GM19463 (cell line): ENCODE measurements around the gene ITGB1.
"Not testable (repeated sequence)": the region's sequence is repeated elsewhere in the genome, so short reads cannot be mapped to it uniquely, and the experiment has no call there.

ENCODE experiments used
- ATAC-seq: cut with Tn5 transposase; IDR thresholded peaks from one replicate; pipeline ENCODE4 v1.9.1; 2021; ENCODE audit warnings: mild to moderate bottlenecking, moderate library complexity; ENCODE audit not compliant: unreplicated experiment

The ITGB1 gene

DNA sequence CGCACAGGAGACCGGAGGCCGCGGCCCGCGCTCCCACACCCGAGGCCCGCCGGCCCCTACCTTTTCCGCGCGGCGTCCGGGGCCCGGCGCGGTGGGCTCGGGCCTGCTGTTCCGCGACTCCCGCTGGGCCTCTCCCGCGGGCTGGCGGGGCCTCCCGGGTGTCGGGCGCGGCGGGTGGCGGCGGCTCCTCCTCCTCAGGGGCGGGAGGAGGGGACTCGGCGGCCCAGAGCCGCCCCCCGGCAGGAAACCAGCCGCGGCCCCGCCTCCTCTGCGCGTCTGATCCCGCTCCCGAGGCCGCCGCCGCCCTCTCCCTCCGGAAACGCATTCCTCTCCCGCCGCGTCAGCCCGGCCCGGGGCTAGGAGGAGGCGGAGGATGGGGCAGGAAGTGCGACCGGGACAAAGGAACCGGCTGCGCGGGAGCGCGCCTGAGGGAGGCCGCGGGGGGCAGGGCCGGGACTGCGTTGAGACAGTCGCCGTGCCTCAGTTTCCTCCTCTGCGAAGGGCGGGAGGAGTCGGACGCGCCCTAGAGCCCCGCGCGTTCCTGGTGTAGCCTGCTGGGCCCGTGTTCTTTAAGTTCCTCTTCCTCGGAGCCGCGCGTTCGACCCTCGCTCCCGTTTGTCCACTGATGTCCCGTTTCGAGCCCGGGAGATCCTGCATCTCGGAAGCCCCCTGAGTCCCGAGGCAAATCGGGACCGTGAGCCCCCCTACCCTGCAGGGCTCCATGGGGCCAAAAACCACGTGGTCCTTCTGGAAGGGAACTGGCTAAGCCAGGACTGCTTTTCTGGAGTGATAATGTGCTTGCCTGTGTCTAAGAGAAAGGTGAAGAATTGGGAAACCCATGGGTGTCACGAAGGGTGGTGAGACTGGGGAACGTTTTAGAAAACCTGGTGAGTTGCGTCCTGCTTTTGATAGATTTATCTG is at the start of gene ITGB1:
Gene ITGB1 (minus strand): TSS at position 146 of the 921 bp plus-strand sequence. CDS start 22,672 bp downstream, outside the sequence.
- ATAC-seq = peak; percentile 78

DNA sequence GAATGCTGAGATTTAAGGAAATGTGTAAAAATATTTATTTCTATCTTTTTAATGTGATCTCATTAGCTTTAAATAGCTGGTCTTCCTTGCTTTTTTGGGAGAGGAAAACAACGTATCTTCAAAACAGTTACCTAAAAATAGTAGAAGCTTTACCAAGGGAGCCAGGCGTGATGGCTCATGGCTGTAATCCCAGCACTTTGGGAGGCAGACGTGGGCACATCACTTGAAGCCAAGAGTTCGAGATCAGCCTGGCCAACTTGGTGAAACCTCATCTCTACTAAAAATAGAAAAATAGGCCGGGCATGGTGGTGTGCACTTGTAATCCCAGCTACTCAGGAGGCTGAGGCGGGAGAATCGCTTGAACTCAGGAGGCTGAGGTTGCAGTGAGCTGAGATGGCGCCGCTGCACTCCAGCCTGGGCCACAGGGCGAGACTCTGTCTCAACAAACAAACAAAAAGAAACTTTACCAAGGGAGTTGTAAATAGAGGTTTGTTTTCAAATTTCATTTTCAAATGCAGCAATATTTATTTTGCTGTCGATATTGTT is 48.4 kb upstream of the ITGB1 start:
- ATAC-seq = no peak

DNA sequence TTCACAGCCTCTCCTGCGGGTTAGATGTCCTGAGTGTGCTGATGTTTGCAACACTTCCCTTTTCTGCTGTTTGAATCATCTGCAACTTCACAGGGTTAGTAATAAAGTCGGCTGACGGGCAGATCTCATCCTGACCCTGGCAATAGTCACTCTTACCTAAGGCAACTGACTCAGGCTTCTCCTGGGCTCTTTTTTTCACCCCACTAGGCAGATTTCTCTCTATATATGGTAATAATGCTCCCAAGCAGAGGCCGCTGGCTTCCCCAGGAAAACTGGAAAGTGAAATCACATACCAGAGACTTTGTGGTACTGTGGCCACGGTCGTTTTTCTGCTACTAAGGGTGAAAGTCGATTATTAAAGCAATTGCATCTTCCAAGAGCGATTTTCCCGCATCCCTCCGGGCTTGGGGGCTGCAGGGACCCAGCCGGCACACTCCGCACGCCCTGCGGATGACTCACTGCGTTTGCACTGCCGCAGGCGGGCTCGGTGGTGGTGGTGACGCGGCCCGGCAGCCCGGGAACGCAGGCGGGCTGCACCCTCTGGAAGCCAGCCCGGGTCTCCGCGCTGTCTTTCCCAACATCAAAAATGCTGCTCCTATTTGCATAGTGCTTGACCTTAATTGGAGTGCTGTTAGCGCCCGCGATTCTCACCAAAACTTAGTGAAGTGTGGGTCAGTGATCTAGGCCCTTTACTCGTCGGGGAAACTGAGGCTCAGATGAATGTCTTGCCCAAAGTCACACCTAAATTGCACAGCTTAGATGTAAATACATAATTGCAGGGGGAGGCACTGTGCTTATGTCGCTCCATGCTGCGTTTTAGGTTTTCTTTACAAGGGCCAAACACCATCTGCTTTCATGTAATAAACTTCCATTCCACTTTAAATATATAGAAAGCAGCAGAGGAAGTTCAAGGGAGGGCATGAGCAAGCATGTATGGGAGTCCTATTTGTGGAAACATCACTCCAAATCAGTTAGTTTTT is 47.6 kb upstream of the ITGB1 start:
- ATAC-seq = peak; percentile 53

- ATAC-seq = no peak
Observed at GRCh38 chr10:33001908-33002492, 44.0 kb upstream of the ITGB1 start.

GRCh38 chr10:32998060-32998581 is 40.1 kb upstream of the ITGB1 start:
- ATAC-seq = not testable (repeated sequence)

- peak; percentile 83 for ATAC-seq
Observed at GRCh38 chr10:32995751-32996150, 37.7 kb upstream of the ITGB1 start.

GRCh38 chr10:32995066-32995622 is 37.1 kb upstream of the ITGB1 start:
- ATAC-seq = no peak

DNA sequence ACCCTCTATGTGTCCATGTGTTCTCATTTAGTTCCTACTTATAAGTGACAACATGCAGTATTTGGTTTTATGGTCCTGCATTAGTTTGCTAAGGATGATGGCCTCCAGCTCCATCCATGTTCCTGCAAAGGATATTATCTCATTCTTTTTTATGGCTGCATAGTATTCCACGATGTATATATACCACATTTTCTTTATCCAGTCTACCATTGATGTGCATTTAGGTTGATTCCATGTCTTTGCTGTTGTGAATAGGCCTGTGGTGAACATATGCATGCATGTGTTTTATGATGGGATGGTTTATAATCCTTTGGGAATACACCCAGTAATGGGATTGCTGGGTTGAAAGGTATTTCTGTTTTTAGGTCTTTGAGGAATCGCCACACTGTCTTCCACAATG is 36.6 kb upstream of the ITGB1 start:
- ATAC-seq = not testable (repeated sequence)

- not testable (repeated sequence) for ATAC-seq
Observed at GRCh38 chr10:32992310-32992709, 34.3 kb upstream of the ITGB1 start.

GRCh38 chr10:32990811-32991210 is 32.8 kb upstream of the ITGB1 start:
- no peak for ATAC-seq

DNA sequence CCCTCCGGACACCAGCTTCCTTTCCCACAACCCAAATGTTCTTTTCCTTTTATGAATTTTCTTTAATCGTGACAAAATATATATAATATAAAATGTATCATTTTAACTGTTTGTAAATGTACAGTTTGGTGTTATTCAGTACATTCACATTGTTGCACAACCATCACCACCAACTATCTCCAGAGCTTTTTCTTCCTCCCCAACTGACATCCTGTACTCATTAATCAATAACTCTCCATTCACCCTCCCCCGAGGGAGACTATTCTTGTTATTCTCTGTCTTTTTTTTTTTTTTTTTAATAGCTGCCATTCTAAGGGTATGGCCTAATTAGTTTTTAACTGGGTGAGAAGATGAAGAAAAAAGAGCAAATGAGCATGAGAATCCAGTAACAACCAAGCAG is 30.6 kb upstream of the ITGB1 start:
- no peak for ATAC-seq

GRCh38 chr10:32987172-32987571 is 29.1 kb upstream of the ITGB1 start:
- ATAC-seq = no peak

GRCh38 chr10:32985775-32986350 is 27.8 kb upstream of the ITGB1 start:
- ATAC-seq = no peak

DNA sequence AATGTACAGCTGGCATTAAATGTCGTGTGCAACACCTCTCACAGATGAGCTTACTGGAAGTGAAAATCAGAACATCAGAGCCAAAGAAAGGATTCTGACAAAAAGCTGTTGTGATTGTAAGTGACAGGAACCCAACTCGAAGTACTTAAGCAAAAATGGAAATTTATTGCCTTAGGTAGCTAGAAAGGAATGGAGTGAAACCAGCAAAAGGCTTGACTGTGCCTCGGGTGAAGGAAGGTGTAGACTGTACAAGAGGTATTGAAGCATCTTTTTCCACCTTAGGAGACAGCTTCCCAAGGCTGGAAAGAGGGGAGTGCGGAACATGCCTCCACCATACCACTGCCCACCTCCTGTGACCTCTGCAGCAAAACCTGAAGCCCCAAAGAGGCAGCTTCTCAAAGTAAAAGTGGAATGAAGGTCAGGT is 27.3 kb upstream of the ITGB1 start:
- no peak for ATAC-seq

GRCh38 chr10:32984003-32984600 is 26.1 kb upstream of the ITGB1 start:
- ATAC-seq = no peak

DNA sequence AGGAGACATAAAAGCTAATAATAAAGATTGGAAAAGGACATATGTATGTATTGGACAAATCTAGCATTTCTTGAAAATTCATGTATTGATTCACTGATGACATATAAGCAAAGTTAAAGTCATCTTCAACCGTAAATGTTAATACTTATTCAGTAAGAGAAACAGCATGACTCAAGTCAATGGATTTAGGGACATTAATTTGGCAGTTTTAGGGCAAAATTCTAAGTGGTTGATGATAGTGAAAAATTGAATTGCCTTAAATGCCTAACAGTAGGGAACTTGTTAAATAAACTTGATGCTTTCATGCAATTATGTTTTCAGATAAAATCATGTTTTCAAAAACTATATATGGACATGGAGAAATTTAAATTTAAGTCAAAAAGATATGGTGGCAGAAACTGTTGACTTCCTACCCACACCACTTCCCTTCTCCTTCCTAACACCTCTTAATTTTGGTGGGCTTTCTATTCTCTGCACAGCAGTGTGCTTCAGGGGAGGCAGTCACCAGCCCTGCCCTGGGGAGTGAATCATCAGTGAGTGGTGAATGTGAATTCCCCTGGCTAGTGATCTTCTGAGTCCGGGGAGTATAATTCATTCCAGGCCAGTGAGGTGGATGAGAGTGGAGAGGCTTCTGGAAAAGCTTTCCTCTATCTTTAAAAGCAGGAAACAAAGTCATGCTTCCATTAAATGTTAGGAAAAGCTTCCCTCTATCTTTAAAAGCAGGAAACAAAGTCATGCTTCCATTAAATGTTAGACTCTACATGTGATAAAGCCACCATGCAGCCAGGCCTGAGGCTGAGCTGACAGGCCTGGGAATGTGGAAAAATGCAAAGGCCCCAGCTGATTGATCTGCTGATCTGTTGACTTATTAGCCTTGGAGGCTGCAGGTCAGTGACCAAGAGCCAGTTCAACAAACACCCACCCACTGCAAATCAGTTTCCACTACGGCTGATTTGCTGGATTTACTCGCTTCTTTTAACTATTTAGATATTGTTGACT is 25.2 kb upstream of the ITGB1 start:
- ATAC-seq = no peak

GRCh38 chr10:32982293-32982709 is 24.3 kb upstream of the ITGB1 start:
- ATAC-seq = no peak

DNA sequence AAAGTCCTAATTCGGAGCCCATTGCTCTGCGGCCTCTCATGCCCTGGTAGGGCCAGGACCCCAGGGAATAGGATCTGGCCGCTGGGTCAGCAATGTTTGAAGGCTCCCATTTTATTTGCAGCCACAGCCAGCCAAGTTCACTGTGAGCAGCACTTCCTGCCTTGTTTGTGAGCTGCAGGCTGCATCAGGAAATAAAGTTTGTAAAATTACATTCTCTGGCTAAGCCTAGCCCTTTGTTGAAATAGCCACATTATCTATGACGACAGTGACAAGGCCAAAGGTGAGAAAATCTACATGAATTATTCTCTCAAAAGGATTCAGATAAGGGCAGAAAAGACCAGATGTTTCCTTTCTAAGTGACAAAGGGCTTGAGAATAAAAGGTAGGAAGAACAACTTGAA is 23.7 kb upstream of the ITGB1 start:
- no peak for ATAC-seq
